G401.6 (cell line): ENCODE data around the gene THSD7B.
"Not testable (repeated sequence)": the region's sequence is repeated elsewhere in the genome, so short reads cannot be mapped to it uniquely, and the experiment has no call there.

Experiments
- FAIRE-seq: peaks from 2 replicates; lab custom pipeline; 2012; peaks lifted over from hg19 to GRCh38; lab: Jason Lieb, UNC

Gene THSD7B

GRCh38 chr2:137547842-137548241 lies 782.5 kb downstream of the THSD7B start:
- FAIRE-seq, result no peak

GRCh38 chr2:137566387-137566786 lies 801.0 kb downstream of the THSD7B start:
- no peak for FAIRE-seq

- FAIRE-seq, result no peak
Measured at GRCh38 chr2:137570484-137570883, 805.1 kb downstream of the THSD7B start.

GRCh38 chr2:137587834-137588233 lies 822.5 kb downstream of the THSD7B start:
- FAIRE-seq, result not testable (repeated sequence)

- not testable (repeated sequence) for FAIRE-seq
Measured at GRCh38 chr2:137588578-137588977, 823.2 kb downstream of the THSD7B start.

- FAIRE-seq, result no peak
Measured at GRCh38 chr2:137590102-137590501, 824.8 kb downstream of the THSD7B start.

GRCh38 chr2:137607722-137608318 lies 842.5 kb downstream of the THSD7B start:
- no peak for FAIRE-seq

GRCh38 chr2:137638932-137639331 lies 873.6 kb downstream of the THSD7B start:
- FAIRE-seq, result no peak

GRCh38 chr2:137644731-137645130 lies 879.4 kb downstream of the THSD7B start:
- FAIRE-seq, result no peak

- no peak for FAIRE-seq
Measured at GRCh38 chr2:137654046-137654445, 888.7 kb downstream of the THSD7B start.

- no peak for FAIRE-seq
Measured at GRCh38 chr2:137655814-137656213, 890.5 kb downstream of the THSD7B start.

GRCh38 chr2:137658433-137658832 lies 893.1 kb downstream of the THSD7B start:
- no peak for FAIRE-seq

- no peak for FAIRE-seq
Measured at GRCh38 chr2:137659616-137660015, 894.3 kb downstream of the THSD7B start.

GRCh38 chr2:137670111-137670510 lies 904.8 kb downstream of the THSD7B start:
- no peak for FAIRE-seq

GRCh38 chr2:137672989-137673552 lies 907.7 kb downstream of the THSD7B start:
- no peak for FAIRE-seq

GRCh38 chr2:137674991-137675390 lies 909.6 kb downstream of the THSD7B start:
- no peak for FAIRE-seq

- FAIRE-seq, result no peak
Measured at GRCh38 chr2:137675584-137676327, 910.4 kb downstream of the THSD7B start.

GRCh38 chr2:137676346-137676745 lies 911.0 kb downstream of the THSD7B start:
- FAIRE-seq, result no peak

GRCh38 chr2:137677466-137677865 lies 912.1 kb downstream of the THSD7B start:
- no peak for FAIRE-seq

GRCh38 chr2:137689549-137689948 lies 924.2 kb downstream of the THSD7B start:
- FAIRE-seq, result no peak

- no peak for FAIRE-seq
Measured at GRCh38 chr2:137693534-137693933, 928.2 kb downstream of the THSD7B start.

- no peak for FAIRE-seq
Measured at GRCh38 chr2:137696916-137697315, 931.6 kb downstream of the THSD7B start.

GRCh38 chr2:137700250-137700649 lies 934.9 kb downstream of the THSD7B start:
- FAIRE-seq, result not testable (repeated sequence)

GRCh38 chr2:137700681-137701080 lies 935.3 kb downstream of the THSD7B start:
- no peak for FAIRE-seq
